CD1c-positive myeloid dendritic cell (primary cell): Measurements from ENCODE around the gene RAI1.
"Not testable (repeated sequence)": the region's sequence is repeated elsewhere in the genome, so short reads cannot be mapped to it uniquely, and the experiment has no call there.

ENCODE experiments used
- DNase-seq: peaks from one replicate; pipeline ENCODE4 v3.0.0-alpha.2; 2016; ENCODE audit errors: extremely low spot score

The RAI1 gene

GRCh38 chr17:17663160-17664063 is 17.8 kb upstream of the RAI1 start:
- DNase-seq = peak; percentile 71

- no peak for DNase-seq
These were observed 17.2 kb upstream of the RAI1 start for GRCh38 chr17:17664064-17664452.

GRCh38 chr17:17665255-17665654 is 16.0 kb upstream of the RAI1 start:
- DNase-seq = no peak

- no peak for DNase-seq
These were observed 15.0 kb upstream of the RAI1 start for GRCh38 chr17:17666111-17666714.

GRCh38 chr17:17667231-17667630 is 14.0 kb upstream of the RAI1 start:
- DNase-seq = no peak

- no peak for DNase-seq
These were observed 13.3 kb upstream of the RAI1 start for GRCh38 chr17:17667947-17668346.

GRCh38 chr17:17668358-17668757 is 12.9 kb upstream of the RAI1 start:
- no peak for DNase-seq

- DNase-seq = no peak
These were observed 12.3 kb upstream of the RAI1 start for GRCh38 chr17:17668775-17669579.

- no peak for DNase-seq
These were observed 11.6 kb upstream of the RAI1 start for GRCh38 chr17:17669580-17670235.

GRCh38 chr17:17670701-17671305 is 10.5 kb upstream of the RAI1 start:
- DNase-seq = no peak

- no peak for DNase-seq
These were observed 9.7 kb upstream of the RAI1 start for GRCh38 chr17:17671369-17672129.

- DNase-seq = peak; percentile 68
These were observed 8.5 kb upstream of the RAI1 start for GRCh38 chr17:17672453-17673368.

GRCh38 chr17:17675416-17675815 is 5.8 kb upstream of the RAI1 start:
- DNase-seq = no peak

GRCh38 chr17:17675925-17676534 is 5.2 kb upstream of the RAI1 start:
- no peak for DNase-seq

- DNase-seq = no peak
These were observed 4.5 kb upstream of the RAI1 start for GRCh38 chr17:17676752-17677151.

- DNase-seq = no peak
These were observed 3.8 kb upstream of the RAI1 start for GRCh38 chr17:17677299-17678040.

- not testable (repeated sequence) for DNase-seq
These were observed 3.1 kb upstream of the RAI1 start for GRCh38 chr17:17678063-17678699.

GRCh38 chr17:17679243-17679642 is 2.0 kb upstream of the RAI1 start:
- no peak for DNase-seq
